AG04450 (cell line): Measurements from ENCODE around the gene FAM13A. TPM values are rescaled to one million over a fixed set of nuclear protein-coding genes. Genes with fewer than 3 reads are reported as not detected.

ENCODE experiments used
- CTCF ChIA-PET: fragments of 300-600, 350-600 bp; formaldehyde crosslinking; extraction: SDS; loops from one replicate; lab custom pipeline; 2022; ENCODE audit warnings: antibody characterized with exemption, inconsistent platforms; lab: Charles Lee
- POLR2A ChIA-PET: fragments of 350-600 bp; formaldehyde crosslinking; extraction: SDS; loops from one replicate; lab custom pipeline; 2021; ENCODE audit warnings: antibody characterized with exemption, inconsistent platforms; lab: Yijun Ruan, JAX
- DNase-seq: peaks from one replicate; pipeline ENCODE4 v3.0.0-alpha.2; 2011; ENCODE audit warnings: low read depth, low spot score
- H3K27ac ChIP-seq: one replicate; pipeline ENCODE4 v1.5.1; 2012; ENCODE audit warnings: low read depth, low read length, control low read depth
- H3K27me3 ChIP-seq: one replicate; pipeline ENCODE4 v1.6.0; 2012; ENCODE audit warnings: low read length; ENCODE audit not compliant: control insufficient read depth, insufficient read depth
- H3K4me3 ChIP-seq: 2 replicates; pipeline ENCODE4 v1.5.1; 2011; ENCODE audit warnings: mild to moderate bottlenecking, low read depth, low read length, control low read depth
- H3K9me3 ChIP-seq: 2 replicates; pipeline ENCODE4 v1.5.1; 2012; ENCODE audit warnings: low read length; ENCODE audit not compliant: control insufficient read depth, insufficient read depth
- CTCF ChIP-seq: IDR thresholded peaks from 2 replicates; pipeline ENCODE4 v1.5.1; 2011; ENCODE audit warnings: low read depth, low read length, control low read depth, inconsistent platforms
- polyA plus RNA-seq: library from polyadenylated mRNA; depleted of rRNA; stranded (reverse); fragments of >200 nt; gene quantifications from 2 replicates; pipeline ENCODE4 v1.2.3, GENCODE V29; 2011

The FAM13A gene
- polyA plus RNA-seq, 1 experiment, result 27.6 TPM

DNA sequence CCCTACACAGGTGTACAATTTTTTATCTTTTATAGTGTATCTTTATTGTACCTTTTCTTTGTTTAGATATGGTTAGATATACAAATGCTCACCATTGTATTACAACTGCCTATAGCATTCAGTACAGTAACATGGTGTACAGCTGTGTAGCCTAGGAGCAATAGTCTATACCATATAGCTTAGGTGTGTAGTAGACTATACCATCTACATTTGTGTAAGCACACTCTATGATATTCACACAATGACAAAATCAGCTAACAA, 80.3 kb downstream of the FAM13A start:
- Histone ChIP-seq H3K4me3 (no peak overlapping the region), H3K27ac (no peak overlapping the region), H3K27me3 (no peaks in the 10 kb centered on the region), H3K9me3 (no peaks in the 10 kb centered on the region)
- CTCF ChIA-PET, result interaction anchor here (0.6 kb wide), 1 partner anchor 862 kb away, joined by 3 read pairs; no protein-coding TSS in a partner anchor
- TF ChIP-seq CTCF, result no peak
- POLR2A ChIA-PET, result no interaction called here
- DNase-seq, result no peak

- CTCF ChIA-PET, result interaction anchor here (0.6 kb wide), 1 partner anchor 863 kb away, joined by 3 read pairs; no protein-coding TSS in a partner anchor
Observed at GRCh38 chr4:88975958-88976774, 80.8 kb downstream of the FAM13A start.

GRCh38 chr4:88971536-88971935, 85.4 kb downstream of the FAM13A start:
- Histone ChIP-seq H3K4me3 (no peak overlapping the region), H3K27me3 (no peaks in the 10 kb centered on the region), H3K9me3 (no peaks in the 10 kb centered on the region), H3K27ac (no peak overlapping the region)
- POLR2A ChIA-PET, result no interaction called here
- no peak for TF ChIP-seq CTCF
- CTCF ChIA-PET, result no interaction called here
- no peak for DNase-seq

More at GRCh38 chr4:88975958-88976774, 80.8 kb downstream of the FAM13A start:
- H3K4me3 ChIP-seq, result no peak overlapping the region
- H3K27me3 ChIP-seq, result no peaks in the 10 kb centered on the region
- no peak overlapping the region for H3K27ac ChIP-seq
- POLR2A ChIA-PET, result no interaction called here
- no peak for DNase-seq
- H3K9me3 ChIP-seq, result no peaks in the 10 kb centered on the region
- no peak for TF ChIP-seq CTCF

- POLR2A ChIA-PET, result no interaction called here
- H3K4me3 ChIP-seq, result no peak overlapping the region
- no peaks in the 10 kb centered on the region for H3K27me3 ChIP-seq
- no peak for TF ChIP-seq CTCF
- CTCF ChIA-PET, result interaction anchor here (0.6 kb wide), 1 partner anchor 772 kb away, joined by 6 read pairs; no protein-coding TSS in a partner anchor
- H3K27ac ChIP-seq, result no peak overlapping the region
- H3K9me3 ChIP-seq, result no peaks in the 10 kb centered on the region
- no peak for DNase-seq
Observed at GRCh38 chr4:88969746-88970145, 87.2 kb downstream of the FAM13A start.

GRCh38 chr4:88969271-88969670, 87.7 kb downstream of the FAM13A start:
- POLR2A ChIA-PET, result no interaction called here
- TF ChIP-seq CTCF, result no peak
- CTCF ChIA-PET, result no interaction called here
- Histone ChIP-seq H3K27me3 (no peaks in the 10 kb centered on the region), H3K9me3 (no peaks in the 10 kb centered on the region), H3K27ac (no peak overlapping the region), H3K4me3 (no peak overlapping the region)
- no peak for DNase-seq
